Keratinocyte (primary cell): ENCODE measurements around the gene ANKRD13D. TPM values are rescaled to one million over a fixed set of nuclear protein-coding genes. Genes with fewer than 3 reads are reported as not detected.

Experiments used
- DNase-seq: peaks from one replicate; pipeline ENCODE4 v3.0.0-alpha.2; 2011; ENCODE audit warnings: low read depth, missing footprints, low spot score
- FAIRE-seq: peaks from 2 replicates; lab custom pipeline; 2011; peaks lifted over from hg19 to GRCh38; lab: Jason Lieb, UNC
- H2AFZ ChIP-seq: 2 replicates; pipeline ENCODE4 v1.6.0; 2012; ENCODE audit warnings: low read length, control low read depth, inconsistent platforms; ENCODE audit not compliant: control insufficient read depth
- H3K27ac ChIP-seq: 2 replicates; pipeline ENCODE4 v1.5.1; 2011; ENCODE audit warnings: low read length; ENCODE audit not compliant: control insufficient read depth, insufficient read depth
- H3K27me3 ChIP-seq: 3 replicates; pipeline ENCODE4 v1.6.0; 2011; ENCODE audit warnings: low read length; ENCODE audit not compliant: control insufficient read depth, insufficient read depth; ENCODE audit errors: extremely low read depth
- H3K36me3 ChIP-seq, 2 experiments: 2 replicates in 1 of 2; 3 replicates in 1 of 2; pipeline ENCODE4 v1.5.1; 2011; ENCODE audit warnings: low read length in 2 of 2, mild to moderate bottlenecking in 1 of 2; ENCODE audit not compliant: control insufficient read depth in 2 of 2, insufficient read depth in 2 of 2; ENCODE audit errors: extremely low read depth in 1 of 2
- H3K4me1 ChIP-seq: 3 replicates; pipeline ENCODE4 v1.5.1; 2011; ENCODE audit warnings: low read length; ENCODE audit not compliant: control insufficient read depth, insufficient read depth; ENCODE audit errors: extremely low read depth
- H3K4me2 ChIP-seq: 3 replicates; pipeline ENCODE4 v1.6.0; 2011; ENCODE audit warnings: low read depth, low read length; ENCODE audit not compliant: control insufficient read depth, insufficient read depth; ENCODE audit errors: extremely low read depth
- H3K4me3 ChIP-seq, 3 experiments: fragments of 200-600 bp in 1 of 3; sonication (generic) in 1 of 3; 2 replicates in 2 of 3; 3 replicates in 1 of 3; pipeline ENCODE4 v1.5.1; 2011 to 2016; ENCODE audit warnings: low read length in 3 of 3, mild to moderate bottlenecking in 3 of 3, control low read depth in 2 of 3, inconsistent platforms in 1 of 3, low read depth in 1 of 3, mixed read lengths in 1 of 3, mixed run types in 1 of 3, moderate library complexity in 1 of 3; ENCODE audit not compliant: control insufficient read depth in 2 of 3, insufficient read depth in 2 of 3; ENCODE audit errors: extremely low read depth in 1 of 3
- H3K79me2 ChIP-seq: 2 replicates; pipeline ENCODE4 v1.6.0; 2012; ENCODE audit warnings: low read length; ENCODE audit not compliant: control insufficient read depth, insufficient read depth
- H3K9ac ChIP-seq: 3 replicates; pipeline ENCODE4 v1.6.0; 2011; ENCODE audit warnings: low read length; ENCODE audit not compliant: control insufficient read depth, insufficient read depth; ENCODE audit errors: extremely low read depth
- H3K9me1 ChIP-seq: 3 replicates; pipeline ENCODE4 v1.6.0; 2011; ENCODE audit warnings: low read length; ENCODE audit not compliant: control insufficient read depth, insufficient read depth; ENCODE audit errors: extremely low read depth
- H3K9me3 ChIP-seq: 2 replicates; pipeline ENCODE4 v1.5.1; 2012; ENCODE audit warnings: low read depth, low read length; ENCODE audit not compliant: control insufficient read depth
- H4K20me1 ChIP-seq: 3 replicates; pipeline ENCODE4 v1.6.0; 2011; ENCODE audit warnings: low read length; ENCODE audit not compliant: control insufficient read depth, insufficient read depth; ENCODE audit errors: extremely low read depth
- EZH2 ChIP-seq: IDR thresholded peaks from one replicate; pipeline ENCODE4 v1.6.1; 2012; ENCODE audit warnings: inconsistent platforms, mild to moderate bottlenecking, low read length, moderate library complexity
- dilution Hi-C: fragments of 300-500 bp; cut with MboI; formaldehyde crosslinking; loops from one replicate; pipeline ENCODE4 v1.7.0; 2020; ENCODE audit warnings: low sequenced_read_pairs; ENCODE audit not compliant: extremely low pct_ligation_motif_present
- polyA plus RNA-seq, 5 experiments: library from polyadenylated mRNA; depleted of rRNA in 3 of 5; stranded (reverse) in 3 of 5; stranded (forward) in 1 of 5; unstranded in 1 of 5; fragments of >200 nt; gene quantifications; 1 replicate in 1 of 5; 2 replicates in 3 of 5; 3 replicates in 1 of 5; pipeline versions ENCODE4 v1.2.1 to v1.2.3, GENCODE V29; 2011 to 2012; ENCODE audit warnings: missing spikeins in 2 of 5, low read depth in 1 of 5, low replicate concordance in 1 of 5
- TF ChIP-seq, protein P1 (sequence below), 3 experiments: IDR thresholded peaks in 1 of 3; conservative IDR thresholded peaks in 1 of 3; optimal IDR thresholded peaks in 1 of 3; 2 replicates in 2 of 3; 3 replicates in 1 of 3; pipeline versions ENCODE3 to v1.5.1; 2011; ENCODE audit warnings: low read length in 3 of 3, mild to moderate bottlenecking in 3 of 3, moderate library complexity in 2 of 3, control low read depth in 1 of 3, inconsistent platforms in 1 of 3; ENCODE audit not compliant: insufficient read depth in 2 of 3; ENCODE audit errors: extremely low read depth in 1 of 3

Gene ANKRD13D
- polyA plus RNA-seq, 1 donor (not counting 4 experiments of a cell fraction or from before 2014, with no cell fraction given) = 25.0 TPM

GRCh38 chr11:67288198-67288451 is 978 bp upstream of the ANKRD13D start:
- no peaks in the 10 kb centered on the region for H3K27me3 ChIP-seq
- H3K27ac ChIP-seq = peak overlapping the region; percentile 67
- FAIRE-seq (no peak), DNase-seq (no peak)
- H3K4me3 ChIP-seq = peak overlapping the region in 2 of 3 experiments; percentile 64 to 71
- H4K20me1 ChIP-seq = no peaks in the 10 kb centered on the region
- TF ChIP-seq, protein P1, sequence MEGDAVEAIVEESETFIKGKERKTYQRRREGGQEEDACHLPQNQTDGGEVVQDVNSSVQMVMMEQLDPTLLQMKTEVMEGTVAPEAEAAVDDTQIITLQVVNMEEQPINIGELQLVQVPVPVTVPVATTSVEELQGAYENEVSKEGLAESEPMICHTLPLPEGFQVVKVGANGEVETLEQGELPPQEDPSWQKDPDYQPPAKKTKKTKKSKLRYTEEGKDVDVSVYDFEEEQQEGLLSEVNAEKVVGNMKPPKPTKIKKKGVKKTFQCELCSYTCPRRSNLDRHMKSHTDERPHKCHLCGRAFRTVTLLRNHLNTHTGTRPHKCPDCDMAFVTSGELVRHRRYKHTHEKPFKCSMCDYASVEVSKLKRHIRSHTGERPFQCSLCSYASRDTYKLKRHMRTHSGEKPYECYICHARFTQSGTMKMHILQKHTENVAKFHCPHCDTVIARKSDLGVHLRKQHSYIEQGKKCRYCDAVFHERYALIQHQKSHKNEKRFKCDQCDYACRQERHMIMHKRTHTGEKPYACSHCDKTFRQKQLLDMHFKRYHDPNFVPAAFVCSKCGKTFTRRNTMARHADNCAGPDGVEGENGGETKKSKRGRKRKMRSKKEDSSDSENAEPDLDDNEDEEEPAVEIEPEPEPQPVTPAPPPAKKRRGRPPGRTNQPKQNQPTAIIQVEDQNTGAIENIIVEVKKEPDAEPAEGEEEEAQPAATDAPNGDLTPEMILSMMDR (optimal IDR thresholded peaks at IDR 0.05 in 1 of 3, IDR thresholded peaks at IDR 0.05 in 1 of 3, conservative IDR thresholded peaks at IDR 0.05 in 1 of 3; ENCODE audit: extremely low read depth in 1 of 3, insufficient read depth in 2 of 3, low read length in 3 of 3) = no peak
- no peak for TF ChIP-seq EZH2
- peaks cover 25% of the 10 kb centered on the region for H3K79me2 ChIP-seq
- peaks cover 27% of the 10 kb centered on the region for H3K4me1 ChIP-seq
- dilution Hi-C loops = no loop called here
- no peaks in the 10 kb centered on the region for H3K9me1 ChIP-seq
- peaks cover 28 to 34% of the 10 kb centered on the region in 2 experiments for H3K36me3 ChIP-seq
- H3K4me2 ChIP-seq = peak overlapping the region; percentile 34
- no peaks in the 10 kb centered on the region for H3K9me3 ChIP-seq
- H2AFZ ChIP-seq = no peak overlapping the region
- peak overlapping the region; percentile 63 for H3K9ac ChIP-seq

- Histone ChIP-seq H3K79me2 (peaks cover 27% of the 10 kb centered on the region), H3K27ac (peak overlapping the region; percentile 67), H3K4me1 (peaks cover 30% of the 10 kb centered on the region), H3K9me3 (no peaks in the 10 kb centered on the region), H3K9ac (peak overlapping the region; percentile 63), H3K36me3 (peaks cover 24 to 29% of the 10 kb centered on the region in 2 experiments), H3K27me3 (no peaks in the 10 kb centered on the region), H4K20me1 (no peaks in the 10 kb centered on the region), H3K4me2 (peak overlapping the region; percentile 34), H3K9me1 (no peaks in the 10 kb centered on the region), H3K4me3 (peak overlapping the region; percentile 64 to 76 (median 71)), H2AFZ (peak overlapping the region; percentile 40)
- no peak for TF ChIP-seq EZH2
- TF ChIP-seq, protein P1 (optimal IDR thresholded peaks at IDR 0.05 in 1 of 3, IDR thresholded peaks at IDR 0.05 in 1 of 3, conservative IDR thresholded peaks at IDR 0.05 in 1 of 3; ENCODE audit: extremely low read depth in 1 of 3, insufficient read depth in 2 of 3, low read length in 3 of 3) = peak in 1 of 3 experiments; percentile 20
- DNase-seq = no peak
- FAIRE-seq = no peak
- dilution Hi-C loops = no loop called here
Measured at GRCh38 chr11:67288452-67289225, 464 bp upstream of the ANKRD13D start.
